Measurements from ENCODE around the gene UBE2L6.
"Not testable (repeated sequence)": the region's sequence is repeated elsewhere in the genome, so short reads cannot be mapped to it uniquely, and the experiment has no call there.

The UBE2L6 gene

DNA sequence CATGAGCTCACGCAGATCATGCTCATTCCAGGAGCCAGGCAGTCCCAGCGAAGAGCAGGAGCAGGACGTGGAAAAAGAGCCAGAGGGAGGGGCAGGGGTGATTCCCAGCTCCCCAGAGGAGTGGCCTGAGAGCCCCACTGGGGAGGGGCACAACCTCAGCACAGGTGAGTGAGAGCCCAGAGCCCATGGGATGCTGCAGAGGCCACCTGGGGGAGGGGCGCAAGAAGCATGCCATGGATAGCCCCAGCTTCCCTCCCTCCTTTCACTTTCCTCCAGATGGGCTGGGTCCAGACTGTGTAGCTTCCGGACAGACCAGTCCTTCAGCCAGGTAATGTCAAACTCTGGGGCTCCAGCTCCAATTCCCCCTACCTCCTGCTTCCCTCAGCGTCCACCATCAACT, 23.9 kb downstream of the UBE2L6 start:
- TF ChIP-seq, protein P1, sequence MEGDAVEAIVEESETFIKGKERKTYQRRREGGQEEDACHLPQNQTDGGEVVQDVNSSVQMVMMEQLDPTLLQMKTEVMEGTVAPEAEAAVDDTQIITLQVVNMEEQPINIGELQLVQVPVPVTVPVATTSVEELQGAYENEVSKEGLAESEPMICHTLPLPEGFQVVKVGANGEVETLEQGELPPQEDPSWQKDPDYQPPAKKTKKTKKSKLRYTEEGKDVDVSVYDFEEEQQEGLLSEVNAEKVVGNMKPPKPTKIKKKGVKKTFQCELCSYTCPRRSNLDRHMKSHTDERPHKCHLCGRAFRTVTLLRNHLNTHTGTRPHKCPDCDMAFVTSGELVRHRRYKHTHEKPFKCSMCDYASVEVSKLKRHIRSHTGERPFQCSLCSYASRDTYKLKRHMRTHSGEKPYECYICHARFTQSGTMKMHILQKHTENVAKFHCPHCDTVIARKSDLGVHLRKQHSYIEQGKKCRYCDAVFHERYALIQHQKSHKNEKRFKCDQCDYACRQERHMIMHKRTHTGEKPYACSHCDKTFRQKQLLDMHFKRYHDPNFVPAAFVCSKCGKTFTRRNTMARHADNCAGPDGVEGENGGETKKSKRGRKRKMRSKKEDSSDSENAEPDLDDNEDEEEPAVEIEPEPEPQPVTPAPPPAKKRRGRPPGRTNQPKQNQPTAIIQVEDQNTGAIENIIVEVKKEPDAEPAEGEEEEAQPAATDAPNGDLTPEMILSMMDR (IDR thresholded peaks at IDR 0.05; ENCODE audit: low read depth, low read length): no peak
- no peak overlapping the region for H3K4me3 ChIP-seq (ENCODE audit: low read depth, low read length)

DNA sequence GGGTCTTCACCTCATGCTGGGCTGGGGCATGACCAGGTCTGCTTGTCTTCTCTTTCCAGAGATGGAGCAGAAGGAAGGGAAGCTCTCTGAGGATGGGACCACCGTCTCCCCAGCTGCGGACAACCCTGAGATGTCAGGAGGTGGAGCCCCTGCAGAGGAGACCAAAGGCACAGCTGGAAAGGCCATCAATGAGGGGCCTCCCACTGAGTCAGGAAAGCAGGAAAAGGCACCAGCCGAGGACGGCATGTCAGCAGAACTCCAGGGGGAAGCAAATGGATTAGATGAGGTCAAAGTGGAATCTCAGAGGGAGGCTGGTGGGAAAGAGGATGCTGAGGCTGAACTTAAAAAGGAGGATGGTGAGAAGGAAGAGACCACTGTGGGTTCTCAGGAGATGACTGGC, 24.9 kb downstream of the UBE2L6 start:
- TF ChIP-seq, protein P1 (IDR thresholded peaks at IDR 0.05; ENCODE audit: low read depth, low read length): no peak
- no peak overlapping the region for H3K4me3 ChIP-seq (ENCODE audit: low read depth, low read length)

DNA sequence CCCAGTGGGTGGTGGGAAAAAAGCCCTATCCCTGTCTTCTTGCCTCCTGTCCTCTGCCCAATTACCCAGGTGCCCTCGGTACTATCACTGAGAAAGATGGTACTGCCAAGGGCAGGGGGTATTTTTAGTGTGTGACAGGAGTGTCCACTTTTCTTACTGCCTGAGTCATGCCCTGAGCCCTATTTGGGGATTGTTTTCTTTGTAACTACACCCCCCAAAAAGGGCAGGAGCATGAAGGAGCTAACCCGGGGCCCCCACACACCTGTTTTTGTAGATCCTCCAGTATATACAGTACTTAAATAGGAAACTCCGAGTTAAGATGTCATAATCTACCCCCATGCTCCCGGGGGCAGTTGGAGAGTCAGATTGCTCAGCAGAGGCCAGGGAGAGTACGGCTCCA, 26.3 kb downstream of the UBE2L6 start:
- H3K4me3 ChIP-seq (ENCODE audit: low read depth, low read length): no peak overlapping the region
- TF ChIP-seq, protein P1 (IDR thresholded peaks at IDR 0.05; ENCODE audit: low read depth, low read length): no peak

DNA sequence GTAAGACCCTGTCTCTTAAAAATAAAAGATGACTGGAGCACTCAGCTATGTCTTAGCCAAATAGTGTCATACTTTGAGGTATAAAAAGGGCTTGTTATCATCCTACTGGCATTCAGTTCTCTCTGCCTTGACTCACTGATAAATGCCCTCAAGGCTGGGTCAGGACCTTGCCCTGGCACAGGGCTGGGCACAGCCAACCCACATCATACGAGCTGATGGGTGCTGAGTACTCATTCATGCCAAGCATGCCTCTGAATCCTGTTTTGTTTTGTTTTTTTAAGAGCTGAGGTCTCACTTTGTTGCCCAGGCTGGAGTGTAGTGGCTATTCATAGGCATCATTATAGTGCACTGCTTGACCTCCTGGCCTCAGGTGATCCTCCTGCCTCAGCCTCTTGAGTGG, 28.1 kb downstream of the UBE2L6 start:
- TF ChIP-seq, protein P1 (IDR thresholded peaks at IDR 0.05; ENCODE audit: low read depth, low read length): no peak
- H3K4me3 ChIP-seq (ENCODE audit: low read depth, low read length): no peak overlapping the region

DNA sequence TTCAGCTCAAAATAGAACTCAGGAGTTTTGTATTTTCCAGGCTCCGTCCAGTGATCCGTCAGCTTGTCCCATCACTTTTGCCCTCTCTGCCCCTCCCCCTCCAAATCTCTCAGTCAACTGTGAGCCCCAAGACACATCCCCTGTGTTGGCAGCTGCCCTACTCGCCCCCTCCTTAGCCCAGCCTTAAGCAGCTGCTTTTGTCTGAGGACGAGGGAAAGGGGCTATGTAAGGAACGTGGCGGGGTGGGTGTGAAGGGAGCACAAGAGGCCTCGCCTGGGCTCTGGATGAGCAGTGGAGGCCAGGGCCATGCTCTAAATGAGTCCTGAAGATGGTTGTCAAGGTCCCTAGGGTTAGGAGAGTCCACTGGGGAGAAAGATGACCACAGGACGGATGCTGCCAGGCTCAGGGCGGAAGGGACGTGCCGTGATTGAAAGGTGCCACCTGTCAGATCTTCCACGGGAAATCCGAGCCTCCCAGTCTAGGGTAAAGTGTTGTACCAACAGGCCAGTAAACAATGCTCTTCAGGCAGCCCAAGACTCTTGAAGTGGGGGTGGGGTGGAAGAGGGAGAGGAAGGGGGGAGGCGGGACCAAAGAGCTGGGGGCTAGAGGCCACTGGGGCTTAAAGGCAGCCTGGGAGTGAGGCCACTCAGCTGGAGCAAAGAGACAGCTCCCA, 30.4 kb downstream of the UBE2L6 start, which contains the start of gene SMTNL1:
Gene SMTNL1 (plus strand): TSS at position 649 of the 673 bp plus-strand sequence. CDS start 5,048 bp downstream, outside the sequence.
- TF ChIP-seq, protein P1 (IDR thresholded peaks at IDR 0.05; ENCODE audit: low read depth, low read length): no peak
- H3K4me3 ChIP-seq (ENCODE audit: low read depth, low read length): no peak within 1 kb of the TSS

DNA sequence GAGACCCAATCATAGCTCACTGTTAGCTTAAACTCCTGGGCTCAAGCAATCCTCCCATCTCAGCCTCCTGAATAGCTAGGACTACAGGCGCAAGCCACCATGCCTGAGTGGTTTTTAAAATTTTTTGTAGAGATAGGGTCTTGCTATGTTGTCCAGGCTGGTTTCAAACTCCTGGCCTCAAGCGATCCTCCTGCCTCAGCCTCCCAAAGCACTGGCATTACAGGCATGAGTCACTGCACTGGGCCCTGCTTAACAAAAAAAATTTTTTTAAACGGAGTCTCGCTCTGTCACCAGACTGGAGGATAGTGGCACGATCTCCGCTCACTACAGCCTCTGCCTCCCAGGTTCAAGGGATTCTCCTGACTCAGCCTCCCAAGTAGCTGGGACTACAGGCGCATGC, 33.0 kb downstream of the UBE2L6 start:
- not testable (repeated sequence) for H3K4me3 ChIP-seq (ENCODE audit: low read depth, low read length)

DNA sequence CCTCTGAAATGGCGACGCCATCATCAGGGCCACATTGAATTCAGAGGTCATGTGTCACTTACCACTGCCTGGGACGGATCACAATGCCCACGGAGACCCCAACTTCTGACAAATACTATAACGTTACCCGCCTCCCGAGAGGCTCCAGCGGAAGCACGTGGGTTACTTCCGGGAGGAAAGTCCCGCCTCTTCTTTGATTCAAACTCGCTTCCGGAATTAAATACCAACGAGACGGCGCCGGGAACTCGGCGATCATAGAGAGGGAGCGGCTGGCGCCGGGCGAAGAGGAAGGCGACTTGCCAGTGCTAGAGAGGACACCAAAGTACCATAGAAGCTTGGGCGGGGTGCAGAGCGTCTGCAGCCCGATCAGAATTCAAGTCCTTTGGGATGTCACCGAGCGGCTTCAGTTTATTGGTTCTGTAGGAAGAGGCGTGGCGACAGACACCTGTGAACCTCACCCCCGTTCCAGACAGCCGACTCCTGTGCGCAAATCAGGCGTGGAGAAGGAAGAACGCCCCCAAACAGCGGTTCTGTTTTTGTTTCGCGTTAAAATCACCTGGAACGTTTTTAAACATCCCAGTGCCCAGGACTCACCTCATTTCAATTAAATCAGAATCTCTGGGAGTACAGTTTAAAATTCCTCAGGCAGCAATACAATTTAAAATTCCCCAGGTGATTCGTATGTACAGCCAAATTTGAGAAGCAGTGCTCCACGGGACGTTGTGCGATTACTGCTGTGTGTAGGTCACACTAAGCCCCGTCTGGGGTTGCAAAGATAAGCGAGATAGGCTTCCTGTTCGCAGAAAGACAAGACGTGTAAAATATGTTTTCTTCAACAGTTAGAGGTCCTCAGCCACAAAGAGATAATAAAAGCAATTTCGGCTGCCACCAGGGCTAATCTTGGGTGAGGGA, 36.6 kb downstream of the UBE2L6 start, which contains the start of gene TIMM10:
Gene TIMM10 (minus strand): TSS at position 159 of the 912 bp plus-strand sequence. CDS start 565 bp downstream, outside the sequence.
- TF ChIP-seq, protein P1 (IDR thresholded peaks at IDR 0.05; ENCODE audit: low read depth, low read length): no peak
- H3K4me3 ChIP-seq (ENCODE audit: low read depth, low read length): peak within 1 kb of the TSS; percentile 86

Measured in WI38 (cell line).